ENCODE results near the gene CENPX. TPM values are rescaled to one million over a fixed set of nuclear protein-coding genes. Genes with fewer than 3 reads are reported as not detected.
A peak's percentile ranks its signal among the peaks of the same experiment; 100 is the strongest.

Gene CENPX
- total and polyA plus RNA-seq, 2 of the 13 experiments (the other 11 are each of a cell fraction or from before 2014, with no cell fraction given): 92.7 to 170 TPM

DNA sequence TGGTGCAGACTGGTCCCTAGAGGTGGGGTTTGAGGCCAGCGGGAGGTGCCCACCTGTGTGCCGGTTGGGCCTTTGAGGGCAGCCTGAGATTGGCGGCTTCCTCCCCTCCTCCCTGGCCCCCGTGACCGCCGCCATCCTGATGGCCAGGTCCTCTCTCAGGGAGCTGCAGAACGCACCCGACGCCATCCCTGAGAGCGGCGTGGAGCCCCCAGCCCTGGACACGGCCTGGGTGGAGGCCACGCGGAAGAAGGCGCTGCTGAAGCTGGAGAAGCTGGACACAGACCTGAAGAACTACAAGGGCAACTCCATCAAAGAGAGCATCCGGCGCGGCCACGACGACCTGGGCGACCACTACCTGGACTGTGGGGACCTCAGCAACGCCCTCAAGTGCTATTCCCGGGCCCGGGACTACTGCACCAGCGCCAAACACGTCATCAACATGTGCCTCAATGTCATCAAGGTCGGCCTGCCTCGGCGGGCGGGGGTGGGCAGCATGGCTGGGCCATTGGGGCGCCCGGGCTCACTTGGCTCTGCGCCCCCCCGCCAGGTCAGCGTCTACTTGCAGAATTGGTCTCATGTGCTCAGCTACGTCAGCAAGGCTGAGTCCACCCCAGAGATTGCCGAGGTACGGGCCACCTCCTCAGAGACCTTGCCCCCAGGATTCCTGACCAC lies 31.8 kb upstream of the CENPX start:
- TF ChIP-seq, protein P1, sequence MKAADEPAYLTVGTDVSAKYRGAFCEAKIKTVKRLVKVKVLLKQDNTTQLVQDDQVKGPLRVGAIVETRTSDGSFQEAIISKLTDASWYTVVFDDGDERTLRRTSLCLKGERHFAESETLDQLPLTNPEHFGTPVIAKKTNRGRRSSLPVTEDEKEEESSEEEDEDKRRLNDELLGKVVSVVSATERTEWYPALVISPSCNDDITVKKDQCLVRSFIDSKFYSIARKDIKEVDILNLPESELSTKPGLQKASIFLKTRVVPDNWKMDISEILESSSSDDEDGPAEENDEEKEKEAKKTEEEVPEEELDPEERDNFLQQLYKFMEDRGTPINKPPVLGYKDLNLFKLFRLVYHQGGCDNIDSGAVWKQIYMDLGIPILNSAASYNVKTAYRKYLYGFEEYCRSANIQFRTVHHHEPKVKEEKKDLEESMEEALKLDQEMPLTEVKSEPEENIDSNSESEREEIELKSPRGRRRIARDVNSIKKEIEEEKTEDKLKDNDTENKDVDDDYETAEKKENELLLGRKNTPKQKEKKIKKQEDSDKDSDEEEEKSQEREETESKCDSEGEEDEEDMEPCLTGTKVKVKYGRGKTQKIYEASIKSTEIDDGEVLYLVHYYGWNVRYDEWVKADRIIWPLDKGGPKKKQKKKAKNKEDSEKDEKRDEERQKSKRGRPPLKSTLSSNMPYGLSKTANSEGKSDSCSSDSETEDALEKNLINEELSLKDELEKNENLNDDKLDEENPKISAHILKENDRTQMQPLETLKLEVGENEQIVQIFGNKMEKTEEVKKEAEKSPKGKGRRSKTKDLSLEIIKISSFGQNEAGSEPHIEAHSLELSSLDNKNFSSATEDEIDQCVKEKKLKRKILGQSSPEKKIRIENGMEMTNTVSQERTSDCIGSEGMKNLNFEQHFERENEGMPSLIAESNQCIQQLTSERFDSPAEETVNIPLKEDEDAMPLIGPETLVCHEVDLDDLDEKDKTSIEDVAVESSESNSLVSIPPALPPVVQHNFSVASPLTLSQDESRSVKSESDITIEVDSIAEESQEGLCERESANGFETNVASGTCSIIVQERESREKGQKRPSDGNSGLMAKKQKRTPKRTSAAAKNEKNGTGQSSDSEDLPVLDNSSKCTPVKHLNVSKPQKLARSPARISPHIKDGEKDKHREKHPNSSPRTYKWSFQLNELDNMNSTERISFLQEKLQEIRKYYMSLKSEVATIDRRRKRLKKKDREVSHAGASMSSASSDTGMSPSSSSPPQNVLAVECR (CRISPR knock-in tag; IDR thresholded peaks at IDR 0.05; ENCODE audit: borderline replicate concordance): 0 out of 2 replicates have a peak, but pooled peaks have one; percentile 9
- TF ChIP-seq AGO2 (optimal IDR thresholded peaks at IDR 0.05; ENCODE audit: low read depth, low read length) (peak; percentile 85), RBFOX2 (IDR thresholded peaks at IDR 0.05; ENCODE audit: low read depth, low read length) (peak; percentile 59), POLR2G (IDR thresholded peaks at IDR 0.05; ENCODE audit: low read depth, low read length) (peak; percentile 10; the same call in 1 of the 2 replicates)
- TF ChIP-seq, protein P2, sequence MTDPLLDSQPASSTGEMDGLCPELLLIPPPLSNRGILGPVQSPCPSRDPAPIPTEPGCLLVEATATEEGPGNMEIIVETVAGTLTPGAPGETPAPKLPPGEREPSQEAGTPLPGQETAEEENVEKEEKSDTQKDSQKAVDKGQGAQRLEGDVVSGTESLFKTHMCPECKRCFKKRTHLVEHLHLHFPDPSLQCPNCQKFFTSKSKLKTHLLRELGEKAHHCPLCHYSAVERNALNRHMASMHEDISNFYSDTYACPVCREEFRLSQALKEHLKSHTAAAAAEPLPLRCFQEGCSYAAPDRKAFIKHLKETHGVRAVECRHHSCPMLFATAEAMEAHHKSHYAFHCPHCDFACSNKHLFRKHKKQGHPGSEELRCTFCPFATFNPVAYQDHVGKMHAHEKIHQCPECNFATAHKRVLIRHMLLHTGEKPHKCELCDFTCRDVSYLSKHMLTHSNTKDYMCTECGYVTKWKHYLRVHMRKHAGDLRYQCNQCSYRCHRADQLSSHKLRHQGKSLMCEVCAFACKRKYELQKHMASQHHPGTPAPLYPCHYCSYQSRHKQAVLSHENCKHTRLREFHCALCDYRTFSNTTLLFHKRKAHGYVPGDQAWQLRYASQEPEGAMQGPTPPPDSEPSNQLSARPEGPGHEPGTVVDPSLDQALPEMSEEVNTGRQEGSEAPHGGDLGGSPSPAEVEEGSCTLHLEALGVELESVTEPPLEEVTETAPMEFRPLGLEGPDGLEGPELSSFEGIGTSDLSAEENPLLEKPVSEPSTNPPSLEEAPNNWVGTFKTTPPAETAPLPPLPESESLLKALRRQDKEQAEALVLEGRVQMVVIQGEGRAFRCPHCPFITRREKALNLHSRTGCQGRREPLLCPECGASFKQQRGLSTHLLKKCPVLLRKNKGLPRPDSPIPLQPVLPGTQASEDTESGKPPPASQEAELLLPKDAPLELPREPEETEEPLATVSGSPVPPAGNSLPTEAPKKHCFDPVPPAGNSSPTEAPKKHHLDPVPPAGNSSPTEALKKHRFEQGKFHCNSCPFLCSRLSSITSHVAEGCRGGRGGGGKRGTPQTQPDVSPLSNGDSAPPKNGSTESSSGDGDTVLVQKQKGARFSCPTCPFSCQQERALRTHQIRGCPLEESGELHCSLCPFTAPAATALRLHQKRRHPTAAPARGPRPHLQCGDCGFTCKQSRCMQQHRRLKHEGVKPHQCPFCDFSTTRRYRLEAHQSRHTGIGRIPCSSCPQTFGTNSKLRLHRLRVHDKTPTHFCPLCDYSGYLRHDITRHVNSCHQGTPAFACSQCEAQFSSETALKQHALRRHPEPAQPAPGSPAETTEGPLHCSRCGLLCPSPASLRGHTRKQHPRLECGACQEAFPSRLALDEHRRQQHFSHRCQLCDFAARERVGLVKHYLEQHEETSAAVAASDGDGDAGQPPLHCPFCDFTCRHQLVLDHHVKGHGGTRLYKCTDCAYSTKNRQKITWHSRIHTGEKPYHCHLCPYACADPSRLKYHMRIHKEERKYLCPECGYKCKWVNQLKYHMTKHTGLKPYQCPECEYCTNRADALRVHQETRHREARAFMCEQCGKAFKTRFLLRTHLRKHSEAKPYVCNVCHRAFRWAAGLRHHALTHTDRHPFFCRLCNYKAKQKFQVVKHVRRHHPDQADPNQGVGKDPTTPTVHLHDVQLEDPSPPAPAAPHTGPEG (CRISPR knock-in tag; IDR thresholded peaks at IDR 0.05): no peak
- no peak overlapping the region for H3K9ac ChIP-seq (ENCODE audit: insufficient read depth, low read depth, low read length)
- H3K4me1 ChIP-seq (ENCODE audit: insufficient read depth, low read length): peaks cover 60% of the 10 kb centered on the region
- intact Hi-C loops (cut with micrococcal nuclease; ENCODE audit: unreplicated experiment) (loop anchor here (5.0 kb wide), 1 partner anchor 43 kb away; the partner anchor contains the start of gene FASN), in situ Hi-C loops (cut with HindIII; ENCODE audit: extremely low pct_ligation_motif_present, low pct_unique_long_range_greater_than_20kb) (no loop called here)
- peaks cover 27 to 42% of the 10 kb centered on the region in 2 experiments for H3K36me3 ChIP-seq (replicated peaks in 1 of 2; ENCODE audit: control insufficient read depth in 1 of 2, insufficient read depth in 2 of 2, low read length in 2 of 2)
- H3K4me2 ChIP-seq (ENCODE audit: low read depth, low read length): no peak overlapping the region
- H3K27me3 ChIP-seq (ENCODE audit: control insufficient read depth in 1 of 2, insufficient read depth in 2 of 2, low read length in 2 of 2): no peaks in the 10 kb centered on the region; a peak in 2 of 5 replicates
- no peak overlapping the region for H2AFZ ChIP-seq (ENCODE audit: low read length)
- BruUV-seq (replicated peaks): no TSS peak
- no peak overlapping the region for H3K4me3 ChIP-seq (replicated peaks in 1 of 3; ENCODE audit: insufficient read depth in 1 of 3, low read depth in 2 of 3, low read length in 3 of 3)
- peaks cover 32% of the 10 kb centered on the region for H3K79me2 ChIP-seq (ENCODE audit: insufficient read depth, low read length)
- no peak for DNase-seq (ENCODE audit: low spot score)
- H4K20me1 ChIP-seq (ENCODE audit: insufficient read depth, low read length): no peaks in the 10 kb centered on the region; the same call in 1 of the 2 replicates
- CTCF ChIA-PET (ENCODE audit: low intra/inter-chr PET ratio, low total read pairs): no interaction called here
- POLR2A ChIA-PET: interaction anchor here (0.9 to 1.6 kb wide), 3 partner anchors 9 to 17 kb away, joined by 3 read pairs; partner anchors contain the start of gene DCXR
- H3K27ac ChIP-seq (ENCODE audit: extremely low read length, insufficient read depth, low read length): no peak overlapping the region
- no peak for FAIRE-seq
- no peaks in the 10 kb centered on the region for H3K9me3 ChIP-seq (ENCODE audit: low read length)
- ATAC-seq: no peak
- WGBS (ENCODE audit: low lambda C conversion rate): 93% methylated on average over 37 of the region's 38 CpGs

All from HepG2 (cell line).